DND-41 (cell line): ENCODE data around the gene PRR7.
A peak's percentile ranks its signal among the peaks of the same experiment; 100 is the strongest.

ENCODE experiments used
- ATAC-seq: fragments of 200-7000 bp; cut with Tn5 transposase; 3 replicates; pipeline ENCODE4 v1.9.1; 2021; ENCODE audit warnings: low read depth; ENCODE audit not compliant: insufficient read depth
- DNase-seq: peaks from one replicate; pipeline ENCODE4 v3.0.0-alpha.2; 2020
- H2AFZ ChIP-seq: 2 replicates; pipeline ENCODE4 v1.6.0; 2012; ENCODE audit warnings: low read depth, low read length
- H3K27ac ChIP-seq: 2 replicates; pipeline ENCODE4 v1.5.1; 2012; ENCODE audit warnings: low read length, inconsistent platforms
- H3K27me3 ChIP-seq: fragments of 200-600 bp; sonication (generic); 2 replicates; pipeline ENCODE4 v1.6.0; 2012; ENCODE audit warnings: low read length, mild to moderate bottlenecking, inconsistent platforms; ENCODE audit not compliant: insufficient read depth, poor library complexity
- H3K36me3 ChIP-seq: 2 replicates; pipeline ENCODE4 v1.5.1; 2012; ENCODE audit warnings: low read length, inconsistent platforms; ENCODE audit not compliant: insufficient read depth
- H3K4me1 ChIP-seq: 2 replicates; pipeline ENCODE4 v1.5.1; 2012; ENCODE audit warnings: mild to moderate bottlenecking, low read length; ENCODE audit not compliant: insufficient read depth
- H3K4me2 ChIP-seq: 2 replicates; pipeline ENCODE4 v1.6.0; 2012; ENCODE audit warnings: mild to moderate bottlenecking, moderate library complexity, low read length, inconsistent platforms; ENCODE audit not compliant: insufficient read depth
- H3K4me3 ChIP-seq, 2 experiments: fragments of 200-600 bp in 1 of 2; shearing (Covaris generic) in 1 of 2; 2 replicates each; pipeline ENCODE4 v1.5.1; 2012 to 2016; ENCODE audit warnings: inconsistent platforms in 2 of 2, low read length in 2 of 2, mild to moderate bottlenecking in 2 of 2, low read depth in 1 of 2, moderate library complexity in 1 of 2
- H3K79me2 ChIP-seq: 2 replicates; pipeline ENCODE4 v1.6.0; 2012; ENCODE audit warnings: low read length, inconsistent platforms; ENCODE audit not compliant: insufficient read depth
- H3K9ac ChIP-seq: 2 replicates; pipeline ENCODE4 v1.6.0; 2012; ENCODE audit warnings: low read depth, mild to moderate bottlenecking, inconsistent platforms, low read length, moderate library complexity
- H3K9me3 ChIP-seq: 2 replicates; pipeline ENCODE4 v1.5.1; 2012; ENCODE audit warnings: low read length, moderate library complexity, mild to moderate bottlenecking, inconsistent platforms; ENCODE audit not compliant: insufficient read depth, severe bottlenecking
- H4K20me1 ChIP-seq: 2 replicates; pipeline ENCODE4 v1.6.0; 2012; ENCODE audit warnings: low read length; ENCODE audit not compliant: insufficient read depth
- EZH2 ChIP-seq: IDR thresholded peaks from 3 replicates; pipeline ENCODE4 v1.6.1; 2012; ENCODE audit warnings: borderline replicate concordance, low read depth, mild to moderate bottlenecking, moderate library complexity, low read length, inconsistent platforms; ENCODE audit not compliant: severe bottlenecking
- TF ChIP-seq, protein P1 (sequence below): IDR thresholded peaks from 2 replicates; pipeline ENCODE4 v1.5.1; 2012; ENCODE audit warnings: borderline replicate concordance, low read length, moderate library complexity, mild to moderate bottlenecking; ENCODE audit not compliant: poor library complexity, severe bottlenecking; ENCODE audit errors: extremely low read depth

The PRR7 gene

DNA sequence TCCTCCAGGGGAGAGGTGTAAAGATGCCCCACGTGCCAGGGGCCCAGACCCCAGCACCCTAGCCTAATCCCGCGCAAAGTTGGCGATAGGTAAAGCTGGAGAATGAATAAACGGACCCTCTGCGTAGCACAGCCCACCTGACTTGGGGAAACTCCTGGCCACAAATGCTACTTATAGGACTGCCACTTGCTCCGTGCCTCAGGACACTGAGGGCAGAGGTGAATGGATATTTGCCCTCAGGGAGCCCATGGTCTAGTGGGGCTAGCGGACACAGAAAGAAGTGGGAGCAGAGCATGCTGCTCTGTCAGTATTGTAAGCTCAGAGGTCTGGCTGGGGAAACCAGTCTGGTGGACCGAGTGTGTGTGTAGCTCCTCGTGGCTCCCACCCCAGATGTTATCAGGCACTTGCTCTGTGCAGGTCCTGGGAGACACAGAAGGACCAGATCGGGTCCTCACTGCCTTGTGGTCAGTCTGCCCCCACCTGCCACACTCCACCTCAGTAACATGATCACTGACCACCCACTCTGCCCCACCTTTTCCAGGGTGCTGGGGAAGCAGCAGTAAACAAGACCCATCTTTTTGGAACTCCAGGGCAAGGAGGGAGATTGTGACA is 19.3 kb upstream of the PRR7 start:
- H3K79me2 ChIP-seq = peaks cover 45% of the 10 kb centered on the region
- H3K4me2 ChIP-seq = peak overlapping the region; percentile 100
- peak overlapping the region; percentile 87 for H3K27ac ChIP-seq
- DNase-seq = no peak
- H3K4me1 ChIP-seq = peaks cover 64% of the 10 kb centered on the region
- H3K4me3 ChIP-seq = peak overlapping the region; percentile 79 to 94
- H2AFZ ChIP-seq = peak overlapping the region; percentile 58
- TF ChIP-seq, protein P1, sequence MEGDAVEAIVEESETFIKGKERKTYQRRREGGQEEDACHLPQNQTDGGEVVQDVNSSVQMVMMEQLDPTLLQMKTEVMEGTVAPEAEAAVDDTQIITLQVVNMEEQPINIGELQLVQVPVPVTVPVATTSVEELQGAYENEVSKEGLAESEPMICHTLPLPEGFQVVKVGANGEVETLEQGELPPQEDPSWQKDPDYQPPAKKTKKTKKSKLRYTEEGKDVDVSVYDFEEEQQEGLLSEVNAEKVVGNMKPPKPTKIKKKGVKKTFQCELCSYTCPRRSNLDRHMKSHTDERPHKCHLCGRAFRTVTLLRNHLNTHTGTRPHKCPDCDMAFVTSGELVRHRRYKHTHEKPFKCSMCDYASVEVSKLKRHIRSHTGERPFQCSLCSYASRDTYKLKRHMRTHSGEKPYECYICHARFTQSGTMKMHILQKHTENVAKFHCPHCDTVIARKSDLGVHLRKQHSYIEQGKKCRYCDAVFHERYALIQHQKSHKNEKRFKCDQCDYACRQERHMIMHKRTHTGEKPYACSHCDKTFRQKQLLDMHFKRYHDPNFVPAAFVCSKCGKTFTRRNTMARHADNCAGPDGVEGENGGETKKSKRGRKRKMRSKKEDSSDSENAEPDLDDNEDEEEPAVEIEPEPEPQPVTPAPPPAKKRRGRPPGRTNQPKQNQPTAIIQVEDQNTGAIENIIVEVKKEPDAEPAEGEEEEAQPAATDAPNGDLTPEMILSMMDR = no peak
- no peak for TF ChIP-seq EZH2
- H3K9me3 ChIP-seq = no peaks in the 10 kb centered on the region
- H3K27me3 ChIP-seq = no peaks in the 10 kb centered on the region
- H3K9ac ChIP-seq = peak overlapping the region; percentile 92
- peaks cover 53% of the 10 kb centered on the region for H4K20me1 ChIP-seq
- ATAC-seq = no peak
- H3K36me3 ChIP-seq = peaks cover 29% of the 10 kb centered on the region

DNA sequence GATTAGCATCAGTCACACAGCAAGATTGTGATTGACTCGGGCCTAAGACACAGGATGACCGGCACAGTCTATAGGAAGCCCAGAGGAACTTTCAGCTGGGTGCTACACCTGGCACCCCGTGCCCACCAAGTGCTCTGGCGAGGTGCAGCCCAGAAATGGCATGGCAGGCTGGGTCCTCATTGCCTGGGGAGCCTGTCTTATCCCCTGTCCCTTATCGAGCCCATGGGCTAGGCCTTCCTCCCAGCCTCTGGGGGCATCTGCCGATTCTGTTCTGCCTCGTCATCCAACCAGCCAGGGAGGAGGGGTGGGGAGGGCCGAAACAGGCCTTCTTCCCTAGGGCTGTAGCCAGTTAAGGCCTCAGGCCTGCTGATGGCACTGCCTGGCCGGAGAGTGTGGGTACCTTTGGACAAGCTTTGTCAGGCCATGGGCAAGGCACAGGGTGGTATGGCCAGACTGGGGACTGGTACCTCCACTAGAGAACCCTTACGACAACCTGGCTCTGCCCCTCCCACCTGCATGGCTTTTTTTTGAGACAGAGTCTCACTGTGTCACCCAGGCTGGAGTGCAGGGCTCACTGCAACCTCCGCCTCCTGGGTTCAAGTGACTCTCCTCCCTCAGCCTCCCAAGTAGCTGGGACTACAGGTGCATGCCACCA is 18.6 kb upstream of the PRR7 start:
- H3K9me3 ChIP-seq = no peaks in the 10 kb centered on the region
- no peak overlapping the region for H2AFZ ChIP-seq
- peak overlapping the region; percentile 92 for H3K9ac ChIP-seq
- TF ChIP-seq EZH2 = no peak
- TF ChIP-seq, protein P1 = no peak
- peaks cover 36% of the 10 kb centered on the region for H3K36me3 ChIP-seq
- H3K27me3 ChIP-seq = no peaks in the 10 kb centered on the region
- H3K4me2 ChIP-seq = peak overlapping the region; percentile 100
- peak overlapping the region; percentile 87 for H3K27ac ChIP-seq
- H4K20me1 ChIP-seq = peaks cover 60% of the 10 kb centered on the region
- ATAC-seq = no peak
- H3K4me1 ChIP-seq = peaks cover 70% of the 10 kb centered on the region
- DNase-seq = no peak
- peak overlapping the region; percentile 79 to 94; a peak in 3 of 4 replicates for H3K4me3 ChIP-seq
- peaks cover 45% of the 10 kb centered on the region for H3K79me2 ChIP-seq

DNA sequence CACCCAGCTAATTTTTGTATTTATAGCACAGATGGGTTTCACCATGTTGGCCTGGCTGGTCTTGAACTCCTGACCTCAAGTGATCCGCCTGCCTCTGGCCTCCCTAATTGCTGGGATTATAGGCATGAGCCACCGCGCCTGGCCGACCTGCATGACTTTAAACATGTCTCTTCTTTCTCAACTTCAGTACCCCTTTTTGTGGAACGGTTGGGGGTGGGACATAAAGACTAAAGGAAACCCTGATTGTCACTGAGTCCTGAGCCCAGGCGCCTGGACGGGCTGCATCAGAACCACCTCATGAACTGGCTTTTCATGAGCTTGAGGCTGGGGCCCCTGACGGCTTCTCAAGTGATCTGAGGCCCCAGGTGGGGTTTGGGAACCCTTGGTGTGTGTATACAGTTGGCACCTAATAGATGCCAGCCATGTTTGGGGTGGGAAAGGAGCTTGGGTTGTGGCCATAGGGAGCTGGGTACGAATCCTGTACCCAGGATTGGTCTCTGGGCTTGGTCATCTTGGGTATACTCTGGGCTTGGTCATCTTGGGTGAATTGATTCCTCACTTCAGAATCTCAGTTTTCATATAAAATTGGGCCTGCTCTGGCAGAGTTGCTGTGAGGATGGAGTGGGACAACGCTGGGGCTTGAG is 17.9 kb upstream of the PRR7 start:
- H3K27ac ChIP-seq = peak overlapping the region; percentile 71
- peaks cover 42% of the 10 kb centered on the region for H3K36me3 ChIP-seq
- peak overlapping the region; percentile 100 for H3K4me2 ChIP-seq
- TF ChIP-seq EZH2 = no peak
- TF ChIP-seq, protein P1 = no peak
- H3K79me2 ChIP-seq = peaks cover 45% of the 10 kb centered on the region
- no peaks in the 10 kb centered on the region for H3K9me3 ChIP-seq
- DNase-seq (no peak), ATAC-seq (no peak)
- peaks cover 70% of the 10 kb centered on the region for H3K4me1 ChIP-seq
- peaks cover 64% of the 10 kb centered on the region for H4K20me1 ChIP-seq
- H3K4me3 ChIP-seq = peak overlapping the region in 1 of 2 experiments; percentile 43; a peak in 2 of 4 replicates
- H2AFZ ChIP-seq = no peak overlapping the region
- peak overlapping the region; percentile 38 for H3K9ac ChIP-seq
- no peaks in the 10 kb centered on the region for H3K27me3 ChIP-seq
